NCI-H1105 treated with DMSO at 0.1 percent for 48 hours (cell line): Measurements from ENCODE around the gene PRRT1.
"Not testable (repeated sequence)": the region's sequence is repeated elsewhere in the genome, so short reads cannot be mapped to it uniquely, and the experiment has no call there.

Source experiments
- DNase-seq: peaks from one replicate; lab custom pipeline; 2025; lab: John Stamatoyannopoulos, UW

The PRRT1 gene

DNA sequence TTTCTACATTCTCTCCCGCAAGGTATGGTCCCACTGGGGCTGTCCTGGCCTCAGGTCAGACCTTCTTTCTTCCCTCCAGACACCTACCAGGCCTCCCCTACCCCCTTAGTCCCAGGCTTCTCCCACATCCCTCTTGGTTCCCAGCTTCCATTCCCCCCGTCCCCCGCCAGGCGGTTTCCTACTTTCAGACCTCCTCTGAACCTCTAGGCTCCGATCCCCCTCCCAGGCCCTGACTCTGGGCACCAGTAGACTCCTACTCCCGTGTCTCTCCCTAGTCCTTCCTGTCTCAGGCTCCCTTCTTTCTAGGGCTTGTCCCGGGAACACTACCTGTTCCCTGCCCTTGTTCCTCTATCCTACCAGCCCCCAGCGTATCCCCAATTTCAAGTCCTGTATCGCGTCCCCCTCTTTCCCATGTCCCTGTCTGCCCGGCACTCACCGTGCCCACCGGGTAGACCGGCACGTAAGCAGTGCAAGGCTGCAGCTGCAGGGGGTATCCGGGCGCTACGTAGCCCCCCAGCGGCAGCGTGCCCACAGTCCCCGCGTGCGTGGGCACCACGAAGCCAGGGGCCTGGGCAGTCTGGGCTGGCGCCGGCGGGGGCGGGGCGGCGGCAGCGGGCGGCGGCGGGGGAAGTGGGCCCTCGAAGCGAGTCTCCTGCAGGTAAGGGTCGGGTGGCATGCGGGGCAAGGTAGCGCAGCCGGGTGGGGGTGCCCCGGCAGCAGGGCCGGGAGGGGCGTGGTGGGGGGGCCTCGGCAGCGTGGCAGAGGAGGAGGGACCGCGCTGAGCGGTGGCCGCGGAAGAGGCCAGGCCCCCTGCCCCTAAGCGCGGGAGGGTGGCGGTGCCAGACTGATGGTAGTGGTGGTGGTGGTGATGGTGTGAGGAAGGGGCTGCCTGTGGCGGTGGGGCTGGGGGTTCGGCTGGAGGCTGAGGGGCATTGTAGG is 1.5 kb downstream of the PRRT1 start:
- DNase-seq, result no peak

GRCh38 chr6:32149092-32149755 is 2.5 kb downstream of the PRRT1 start:
- DNase-seq, result no peak

- no peak for DNase-seq
Measured at GRCh38 chr6:32148289-32149091, 3.2 kb downstream of the PRRT1 start.

DNA sequence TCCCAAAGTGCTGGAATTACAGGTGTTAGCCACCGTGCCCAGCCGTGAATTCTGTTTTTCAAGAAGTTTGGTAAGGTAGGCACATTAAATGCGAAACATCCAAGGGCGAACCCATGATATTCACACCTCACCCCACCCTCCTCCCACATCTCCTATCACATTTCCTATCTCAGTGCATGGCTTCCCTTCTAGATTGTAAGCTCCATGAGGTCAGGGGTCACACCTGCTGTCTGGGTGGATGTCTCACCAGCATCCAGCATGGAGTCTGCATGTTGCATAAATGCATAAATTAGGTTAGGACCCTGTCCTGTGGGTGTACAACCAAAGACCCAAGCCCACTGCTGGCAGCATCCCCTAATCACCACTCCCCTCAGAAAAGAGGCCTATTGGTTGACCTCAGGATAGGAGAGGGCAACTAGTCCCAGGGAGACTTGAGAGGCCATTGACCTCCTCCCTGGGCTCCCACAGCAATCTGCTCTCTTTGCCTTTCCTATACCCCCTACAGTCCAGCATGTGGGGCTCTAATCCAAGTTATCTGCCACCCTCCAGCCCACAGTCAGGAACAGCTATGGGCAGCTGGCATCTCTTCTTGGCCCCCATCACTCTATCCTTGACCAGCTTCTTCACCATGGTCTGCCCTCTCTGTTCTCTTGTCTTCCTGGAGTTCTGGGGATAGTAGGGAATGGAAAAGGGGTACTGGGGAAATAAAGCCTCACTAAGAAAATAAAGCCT is 4.2 kb downstream of the PRRT1 start:
- no peak for DNase-seq

- DNase-seq, result no peak
Measured at GRCh38 chr6:32146687-32147086, 5.1 kb downstream of the PRRT1 start.

GRCh38 chr6:32146287-32146686 is 5.5 kb downstream of the PRRT1 start:
- DNase-seq, result no peak

DNA sequence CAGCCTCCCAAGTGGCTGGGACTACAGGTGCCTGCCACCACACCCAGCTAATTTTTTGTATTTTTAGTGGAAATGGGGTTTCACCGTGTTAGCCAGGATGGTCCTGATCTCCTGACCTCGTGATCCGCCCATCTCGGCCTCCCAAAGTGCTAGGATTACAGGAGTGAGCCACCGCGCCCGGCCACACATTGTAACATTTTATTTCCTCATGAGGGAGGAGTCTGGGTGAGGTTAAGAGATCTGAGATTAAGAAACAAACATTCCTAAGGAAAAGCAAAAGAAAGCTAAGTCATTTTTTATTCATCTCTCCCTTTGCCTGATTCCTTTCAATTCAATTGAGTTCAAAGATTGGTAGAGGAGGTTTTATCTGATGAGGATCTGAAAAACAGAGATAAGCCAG is 7.5 kb downstream of the PRRT1 start:
- not testable (repeated sequence) for DNase-seq

- no peak for DNase-seq
Measured at GRCh38 chr6:32140420-32141046, 11.2 kb downstream of the PRRT1 start.

DNA sequence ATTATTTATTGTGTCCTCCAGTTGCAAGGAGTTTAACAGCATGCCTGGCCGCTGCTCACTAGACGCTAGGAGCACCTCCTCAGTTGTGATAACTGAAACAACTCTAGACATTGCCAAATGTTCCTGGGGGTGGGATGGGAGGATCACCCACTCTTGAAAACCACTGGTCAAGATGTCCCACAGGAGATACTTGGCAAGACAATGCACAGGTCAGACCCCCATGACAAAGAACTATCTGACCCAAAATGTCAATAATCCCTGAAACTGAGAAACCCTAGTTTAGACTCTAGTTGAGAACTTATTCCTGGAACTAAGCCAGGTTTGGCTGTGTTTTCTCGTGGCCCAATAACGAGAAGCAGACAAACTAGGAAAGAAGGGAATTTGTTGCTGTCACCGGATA is 12.1 kb downstream of the PRRT1 start:
- no peak for DNase-seq

GRCh38 chr6:32137454-32137853 is 14.3 kb downstream of the PRRT1 start:
- no peak for DNase-seq

DNA sequence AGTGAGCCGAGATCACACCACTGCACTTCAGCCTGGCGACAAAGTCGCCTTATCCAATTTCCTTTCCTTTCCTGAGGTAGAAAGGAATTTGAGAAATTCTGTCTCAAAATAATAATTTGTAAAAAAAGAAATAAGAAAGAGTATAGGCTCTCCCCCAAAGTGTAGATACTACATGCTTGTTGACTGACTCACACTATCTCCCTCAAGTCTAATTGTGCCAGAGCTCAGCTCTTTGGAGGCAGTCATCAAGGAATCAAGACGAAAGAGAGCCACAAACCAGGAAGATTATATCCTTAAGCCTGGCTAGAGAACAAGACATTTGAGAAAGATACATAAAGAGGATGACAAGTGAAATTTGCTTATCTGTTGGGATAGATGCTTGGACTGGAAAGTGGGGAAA is 18.0 kb downstream of the PRRT1 start:
- DNase-seq, result no peak

DNA sequence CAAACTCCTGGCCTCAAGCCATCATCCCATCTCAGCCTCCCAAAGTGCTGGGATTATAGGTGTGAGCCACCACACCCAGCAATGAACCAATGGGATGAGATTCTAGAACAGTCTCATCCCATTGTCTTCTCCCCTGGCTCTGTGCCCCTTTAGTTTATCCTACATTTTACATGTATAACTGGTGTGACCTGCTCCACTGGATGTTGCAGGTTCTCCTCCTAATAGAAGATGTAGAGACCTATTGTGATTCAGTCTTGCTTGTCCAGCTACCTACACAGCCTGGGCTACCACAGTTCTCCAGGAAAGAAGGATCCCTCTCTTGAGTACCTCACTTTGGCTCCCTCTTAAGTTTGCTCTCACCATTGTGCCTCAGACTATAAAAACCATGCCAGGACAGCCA is 19.6 kb downstream of the PRRT1 start:
- DNase-seq, result no peak

GRCh38 chr6:32131439-32131948 is 20.2 kb downstream of the PRRT1 start:
- DNase-seq, result no peak

- peak; percentile 85 for DNase-seq
Measured at GRCh38 chr6:32129297-32130088, 22.2 kb downstream of the PRRT1 start.

- no peak for DNase-seq
Measured at GRCh38 chr6:32128751-32129296, 22.9 kb downstream of the PRRT1 start.

GRCh38 chr6:32127717-32128592 is 23.8 kb downstream of the PRRT1 start, which contains the start of gene ATF6B:
ATF6B (minus strand) TSS chr6:32128246; CDS start chr6:32128207, 39 bp downstream.
- peak; percentile 100 for DNase-seq

DNA sequence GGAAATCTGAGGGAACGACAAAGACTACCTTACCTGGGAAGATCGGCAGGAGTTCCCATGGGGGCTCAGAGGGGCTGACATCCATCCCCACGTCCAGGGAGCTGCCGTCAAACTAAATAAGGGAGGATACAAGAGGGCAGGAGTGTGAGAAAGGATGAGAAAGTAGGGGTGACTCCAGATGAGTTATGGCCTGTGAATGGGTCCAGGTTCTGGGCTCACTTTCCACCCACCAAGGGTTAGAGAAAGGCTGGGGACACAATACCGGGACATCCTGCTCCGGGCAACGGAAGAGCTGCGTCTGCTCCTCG is 24.4 kb downstream of the PRRT1 start:
- DNase-seq, result no peak

GRCh38 chr6:32126880-32127279 is 24.9 kb downstream of the PRRT1 start:
- no peak for DNase-seq

GRCh38 chr6:32123681-32124080 is 28.1 kb downstream of the PRRT1 start:
- DNase-seq, result no peak
